GM12873 (cell line): ENCODE measurements around the gene SPATS1.

Source experiments
- TF ChIP-seq, protein P1 (sequence below): IDR thresholded peaks from 2 replicates; pipeline ENCODE4 v1.5.1; 2012; ENCODE audit warnings: low read depth, mild to moderate bottlenecking, moderate library complexity, low read length, control low read depth; ENCODE audit not compliant: insufficient read depth; ENCODE audit errors: missing control alignments

SPATS1 gene

DNA sequence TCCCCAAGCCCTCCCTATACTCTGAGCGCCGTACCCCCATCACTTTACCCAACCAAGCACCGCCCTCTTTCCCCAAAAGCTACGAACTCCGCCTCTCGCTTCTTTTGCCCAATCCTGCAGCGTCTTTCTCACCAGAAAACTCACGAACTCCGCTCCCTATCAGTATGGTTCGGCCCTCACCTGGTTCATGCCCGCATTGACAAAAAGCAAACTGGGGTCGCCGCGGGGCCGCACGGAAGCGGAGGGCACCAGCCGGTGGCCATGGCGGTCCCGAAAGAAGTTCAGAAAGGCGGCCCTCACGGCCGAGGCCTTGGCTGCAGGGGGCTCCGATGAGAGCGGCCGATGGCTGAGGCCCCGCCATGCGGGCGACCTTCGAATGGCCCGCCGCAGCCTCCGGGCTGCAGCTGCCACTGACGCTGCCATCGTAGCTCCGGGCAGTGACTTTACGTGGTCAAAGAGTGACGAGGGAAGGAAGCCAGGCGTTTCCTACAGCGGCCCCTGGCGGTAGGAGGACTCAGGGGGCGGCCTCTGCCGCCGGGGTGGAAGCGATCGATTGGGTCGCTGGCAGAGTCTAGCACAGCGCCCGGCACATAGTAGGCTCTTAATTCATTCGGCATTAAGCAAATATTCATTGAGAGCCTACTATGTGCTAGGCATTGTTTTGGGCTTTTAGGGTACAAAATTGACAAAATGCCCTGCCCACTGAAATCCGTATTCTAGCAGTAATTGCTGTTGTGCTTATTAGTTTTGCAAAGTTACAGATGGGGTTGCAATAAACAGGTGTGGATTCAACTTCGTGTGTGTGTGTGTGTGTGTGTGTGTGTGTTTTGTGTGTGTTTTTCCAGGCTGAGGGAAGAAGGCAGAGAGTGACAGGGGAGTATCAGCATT lies 29.3 kb upstream of the SPATS1 start, which contains the start of gene AARS2:
AARS2 (minus strand) TSS at position 447 of the 888 bp plus-strand sequence; CDS start at position 423, 24 bp downstream.
- TF ChIP-seq, protein P1, sequence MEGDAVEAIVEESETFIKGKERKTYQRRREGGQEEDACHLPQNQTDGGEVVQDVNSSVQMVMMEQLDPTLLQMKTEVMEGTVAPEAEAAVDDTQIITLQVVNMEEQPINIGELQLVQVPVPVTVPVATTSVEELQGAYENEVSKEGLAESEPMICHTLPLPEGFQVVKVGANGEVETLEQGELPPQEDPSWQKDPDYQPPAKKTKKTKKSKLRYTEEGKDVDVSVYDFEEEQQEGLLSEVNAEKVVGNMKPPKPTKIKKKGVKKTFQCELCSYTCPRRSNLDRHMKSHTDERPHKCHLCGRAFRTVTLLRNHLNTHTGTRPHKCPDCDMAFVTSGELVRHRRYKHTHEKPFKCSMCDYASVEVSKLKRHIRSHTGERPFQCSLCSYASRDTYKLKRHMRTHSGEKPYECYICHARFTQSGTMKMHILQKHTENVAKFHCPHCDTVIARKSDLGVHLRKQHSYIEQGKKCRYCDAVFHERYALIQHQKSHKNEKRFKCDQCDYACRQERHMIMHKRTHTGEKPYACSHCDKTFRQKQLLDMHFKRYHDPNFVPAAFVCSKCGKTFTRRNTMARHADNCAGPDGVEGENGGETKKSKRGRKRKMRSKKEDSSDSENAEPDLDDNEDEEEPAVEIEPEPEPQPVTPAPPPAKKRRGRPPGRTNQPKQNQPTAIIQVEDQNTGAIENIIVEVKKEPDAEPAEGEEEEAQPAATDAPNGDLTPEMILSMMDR = peak; percentile 100

DNA sequence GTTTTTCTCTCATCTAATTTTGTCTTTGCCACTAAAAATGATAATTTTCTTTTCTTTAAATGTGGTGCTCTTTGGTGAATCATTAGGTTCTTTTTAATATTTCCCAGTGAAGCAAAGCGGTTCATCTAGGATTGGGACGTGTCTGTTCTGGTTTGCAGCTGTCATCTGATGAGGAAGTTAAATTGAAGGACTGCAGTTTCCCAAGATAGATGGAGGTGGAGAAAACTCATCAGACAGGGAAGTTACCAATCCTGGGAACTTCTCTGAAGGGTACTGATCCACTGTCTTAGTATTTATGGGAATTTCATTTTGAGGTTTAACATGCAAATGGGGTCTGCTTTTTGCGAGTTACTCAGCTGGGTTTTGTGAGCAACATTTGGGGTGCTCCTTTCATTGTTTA lies 26.9 kb upstream of the SPATS1 start:
- TF ChIP-seq, protein P1 = no peak

DNA sequence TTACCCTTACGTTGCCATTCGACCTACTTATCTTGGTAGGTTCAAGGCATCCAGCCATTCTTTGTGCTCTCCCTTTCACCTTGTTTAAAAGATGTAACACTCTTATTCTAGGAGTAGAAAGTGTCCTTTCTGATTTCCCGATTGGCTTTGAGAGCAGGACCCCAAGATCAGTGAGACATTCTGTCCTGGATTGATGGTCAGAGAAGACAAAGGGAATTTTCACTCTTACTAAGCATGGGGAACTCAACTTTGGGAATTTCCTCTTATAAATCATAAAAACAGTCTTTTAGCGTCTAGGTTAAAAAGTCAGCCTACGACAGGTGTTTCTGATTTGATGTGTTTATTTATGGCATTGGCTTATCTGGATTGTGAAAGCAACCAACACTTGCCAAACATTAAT lies 26.5 kb upstream of the SPATS1 start:
- TF ChIP-seq, protein P1 = no peak

DNA sequence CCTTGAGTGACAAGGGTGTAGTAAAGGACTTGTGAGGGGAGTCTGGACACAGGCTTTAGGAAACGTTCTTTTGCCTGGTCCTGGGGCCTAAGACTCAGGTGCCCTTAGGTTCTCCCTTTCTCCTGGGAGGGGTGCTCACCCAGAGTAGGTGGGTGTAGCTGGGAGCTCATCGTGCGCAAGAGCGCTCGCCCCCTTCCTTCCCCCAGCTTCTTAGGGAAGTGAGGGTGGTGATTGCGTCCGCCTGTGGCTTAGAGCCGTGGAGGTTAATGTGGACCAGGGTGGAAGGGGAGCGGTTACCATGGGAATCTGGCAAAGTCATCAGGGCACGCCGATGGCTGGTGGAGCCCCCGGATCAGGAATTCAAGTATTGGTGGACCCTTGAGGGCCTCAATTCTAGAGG lies 26.0 kb upstream of the SPATS1 start:
- TF ChIP-seq, protein P1 = no peak

DNA sequence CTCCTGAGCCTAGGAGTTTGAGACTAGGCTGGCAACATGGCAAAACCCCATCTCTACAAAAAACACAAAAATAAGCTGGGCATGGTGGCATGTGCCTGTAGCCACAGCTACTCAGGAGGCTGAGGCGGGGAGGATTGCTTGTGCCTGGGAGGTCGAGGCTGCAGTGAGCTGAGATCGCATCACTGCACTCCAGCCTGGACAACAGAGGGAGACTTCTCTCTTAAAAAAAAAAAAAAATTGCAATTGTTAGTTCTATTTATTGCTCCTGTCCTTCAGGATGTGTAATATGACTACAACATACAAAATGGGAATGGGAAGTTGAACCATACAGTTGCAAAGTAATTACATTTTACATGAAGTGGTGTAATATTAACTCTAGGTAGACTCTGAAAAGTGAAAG lies 21.2 kb upstream of the SPATS1 start:
- TF ChIP-seq, protein P1 = no peak

DNA sequence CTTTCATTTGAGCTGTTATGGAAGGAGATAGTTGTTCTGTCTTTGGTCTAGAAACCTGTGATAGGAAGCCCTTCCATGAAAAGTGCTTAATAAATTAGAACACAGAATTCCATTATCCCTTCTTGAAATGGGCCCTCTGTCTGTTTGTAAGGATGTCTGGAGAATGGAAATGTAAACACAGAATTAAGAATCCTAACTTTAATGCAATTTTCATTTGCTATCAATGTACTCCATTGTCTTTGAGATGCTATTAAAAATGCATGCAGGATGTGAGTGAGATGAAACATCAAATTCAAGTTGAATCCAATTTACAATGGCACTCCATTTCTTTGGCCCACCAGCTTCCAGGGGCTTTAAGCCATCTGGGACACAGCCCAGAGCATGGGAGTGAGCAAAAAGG lies 15.4 kb upstream of the SPATS1 start:
- TF ChIP-seq, protein P1 = no peak

DNA sequence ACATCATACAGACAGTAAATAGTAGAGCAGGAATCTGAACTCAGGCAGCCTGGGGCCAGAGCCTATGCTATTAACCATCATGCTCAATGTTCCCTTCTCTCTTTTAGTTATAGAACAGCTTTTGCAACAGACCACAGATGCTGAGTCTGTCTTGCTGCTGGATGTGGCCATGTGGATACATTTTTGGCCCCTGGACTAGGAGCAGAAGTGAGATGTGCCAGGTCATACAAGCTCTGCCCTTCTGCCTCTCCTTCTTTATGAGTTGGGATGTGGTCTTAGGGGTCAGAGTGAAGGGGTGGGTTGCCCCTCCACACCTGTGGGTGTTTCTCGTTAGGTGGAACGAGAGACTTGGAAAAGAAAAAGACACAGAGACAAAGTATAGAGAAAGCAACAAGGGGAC lies 14.7 kb upstream of the SPATS1 start:
- TF ChIP-seq, protein P1 = no peak
